HepG2 (cell line): ENCODE measurements around the gene CA11. TPM values are rescaled to one million over a fixed set of nuclear protein-coding genes. Genes with fewer than 3 reads are reported as not detected.

Experiments used
- ESRRA ChIP-seq: sonication (generic); formaldehyde crosslinking; IDR thresholded peaks from 2 replicates; pipeline ENCODE4 v1.5.1; 2020; ENCODE audit warnings: mild to moderate bottlenecking, low read depth, missing genetic modification reagents
- FOXP4 ChIP-seq: sonication (generic); formaldehyde crosslinking; IDR thresholded peaks from 2 replicates; pipeline ENCODE4 v1.4.0; 2020; ENCODE audit warnings: missing genetic modification reagents
- KLF9 ChIP-seq: IDR thresholded peaks from 2 replicates; pipeline ENCODE4 v1.6.1; 2016; ENCODE audit warnings: low read depth
- PRDM4 ChIP-seq: sonication (generic); formaldehyde crosslinking; IDR thresholded peaks from 2 replicates; pipeline ENCODE4 v1.9.0; 2021; ENCODE audit warnings: missing genetic modification reagents, borderline replicate concordance
- RBFOX2 ChIP-seq: fragments of 200-400 bp; formaldehyde crosslinking; IDR thresholded peaks from 2 replicates; pipeline ENCODE4 v1.6.1; 2017; ENCODE audit warnings: low read depth, mild to moderate bottlenecking, low read length
- YY1 ChIP-seq: IDR thresholded peaks from 2 replicates; pipeline ENCODE4 v1.6.1; 2011; ENCODE audit warnings: low read length, low read depth, moderate library complexity, mild to moderate bottlenecking; ENCODE audit not compliant: insufficient read depth, insufficient replicate concordance
- ZNF251 ChIP-seq: sonication (generic); formaldehyde crosslinking; IDR thresholded peaks from 2 replicates; pipeline ENCODE4 v1.9.0; 2021; ENCODE audit warnings: mild to moderate bottlenecking, missing genetic modification reagents
- ZNF354B ChIP-seq: sonication (generic); formaldehyde crosslinking; IDR thresholded peaks from 2 replicates; pipeline ENCODE4 v1.8.0; 2022; ENCODE audit warnings: mild to moderate bottlenecking, missing genetic modification reagents
- ZNF670 ChIP-seq: sonication (generic); formaldehyde crosslinking; IDR thresholded peaks from 2 replicates; pipeline ENCODE4 v1.8.0; 2022; ENCODE audit warnings: mild to moderate bottlenecking, missing genetic modification reagents, borderline replicate concordance
- polyA plus RNA-seq, 8 experiments: library from polyadenylated mRNA; depleted of rRNA in 3 of 8; stranded (reverse) in 7 of 8; unstranded in 1 of 8; fragments of >200 nt; fragmentation: Illumina TruSeq in 4 of 8; extraction: Trizol in 4 of 8; gene quantifications; 2 replicates each; pipeline versions ENCODE4 v1.2.1 to v1.2.3, GENCODE V29; 2011 to 2016; ENCODE audit warnings: low read depth in 4 of 8, missing spikeins in 1 of 8, mixed read lengths in 1 of 8; ENCODE audit not compliant: insufficient read depth in 1 of 8
- total RNA-seq, 5 experiments: library from RNA; depleted of rRNA; stranded (reverse); fragments of >200 nt; fragmentation: Illumina TruSeq; extraction: Trizol; gene quantifications; 2 replicates each; pipeline ENCODE4 v1.2.3, GENCODE V29; 2016; ENCODE audit warnings: low read depth in 1 of 5
- TF ChIP-seq, protein P1 (sequence below): sonication (generic); formaldehyde crosslinking; IDR thresholded peaks from 2 replicates; pipeline ENCODE4 v1.9.0; 2021; ENCODE audit warnings: missing genetic modification reagents, borderline replicate concordance
- TF ChIP-seq, protein P2 (sequence below): sonication (generic); formaldehyde crosslinking; IDR thresholded peaks from 2 replicates; pipeline ENCODE4 v1.4.0; 2020; ENCODE audit warnings: mild to moderate bottlenecking, missing genetic modification reagents, borderline replicate concordance
- TF ChIP-seq, protein P3 (sequence below): sonication (generic); IDR thresholded peaks from 2 replicates; pipeline ENCODE4 v1.6.1; 2016; ENCODE audit warnings: low read depth, borderline replicate concordance
- TF ChIP-seq, protein P4 (sequence below): sonication (generic); formaldehyde crosslinking; IDR thresholded peaks from 2 replicates; pipeline ENCODE4 v1.4.0; 2020; ENCODE audit warnings: mild to moderate bottlenecking, missing genetic modification reagents

The CA11 gene
- total and polyA plus RNA-seq, 2 of the 13 experiments (the other 11 are each of a cell fraction or from before 2014, with no cell fraction given) = 0.41 to 0.58 TPM

DNA sequence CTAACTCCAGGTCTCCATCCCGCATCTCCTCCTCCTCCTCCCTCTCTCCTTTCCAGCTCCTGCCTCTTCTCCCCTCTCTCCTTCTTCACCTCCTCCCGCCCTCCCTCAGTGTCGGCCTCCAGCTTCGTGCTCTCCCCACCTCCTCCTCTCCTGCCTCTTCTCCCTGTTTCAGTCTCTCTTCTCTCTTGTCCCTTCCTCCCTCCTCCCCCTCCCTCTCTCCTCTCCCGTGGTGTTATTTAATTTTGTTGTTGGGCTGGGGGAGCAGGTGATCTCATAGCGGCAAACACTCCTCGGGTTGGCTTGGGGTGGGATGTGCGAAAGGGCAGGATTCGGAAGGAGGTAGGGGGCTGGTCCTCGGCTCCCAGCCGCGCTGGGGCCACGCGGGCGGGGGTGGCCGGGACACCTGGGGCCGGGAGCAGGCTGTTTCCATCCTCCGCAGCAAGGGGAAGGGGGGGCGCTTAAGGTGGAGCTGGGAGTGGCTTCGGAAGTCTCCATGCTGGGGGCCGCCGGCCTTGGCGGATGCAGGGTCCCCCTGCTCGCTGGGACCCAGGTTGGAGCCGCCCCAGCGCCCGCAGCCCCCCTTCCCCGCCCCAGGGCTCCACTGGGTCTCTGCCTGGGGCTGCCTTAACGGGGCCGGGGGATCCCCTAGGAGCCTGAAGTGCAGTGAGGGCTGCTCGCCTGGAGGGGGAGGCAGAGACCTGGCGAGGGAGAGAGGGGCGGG lies at the start of gene CA11 (continued):
- TF ChIP-seq FOXP4 (CRISPR knock-in tag) (no peak), KLF9 (CRISPR knock-in tag) (no peak), YY1 (peak; percentile 29), ZNF354B (CRISPR knock-in tag) (no peak), PRDM4 (CRISPR knock-in tag) (no peak), ESRRA (CRISPR knock-in tag) (peak; percentile 37; the same call in 1 of the 2 replicates), RBFOX2 (no peak), ZNF251 (CRISPR knock-in tag) (no peak), ZNF670 (CRISPR knock-in tag) (no peak)
- TF ChIP-seq, protein P1, sequence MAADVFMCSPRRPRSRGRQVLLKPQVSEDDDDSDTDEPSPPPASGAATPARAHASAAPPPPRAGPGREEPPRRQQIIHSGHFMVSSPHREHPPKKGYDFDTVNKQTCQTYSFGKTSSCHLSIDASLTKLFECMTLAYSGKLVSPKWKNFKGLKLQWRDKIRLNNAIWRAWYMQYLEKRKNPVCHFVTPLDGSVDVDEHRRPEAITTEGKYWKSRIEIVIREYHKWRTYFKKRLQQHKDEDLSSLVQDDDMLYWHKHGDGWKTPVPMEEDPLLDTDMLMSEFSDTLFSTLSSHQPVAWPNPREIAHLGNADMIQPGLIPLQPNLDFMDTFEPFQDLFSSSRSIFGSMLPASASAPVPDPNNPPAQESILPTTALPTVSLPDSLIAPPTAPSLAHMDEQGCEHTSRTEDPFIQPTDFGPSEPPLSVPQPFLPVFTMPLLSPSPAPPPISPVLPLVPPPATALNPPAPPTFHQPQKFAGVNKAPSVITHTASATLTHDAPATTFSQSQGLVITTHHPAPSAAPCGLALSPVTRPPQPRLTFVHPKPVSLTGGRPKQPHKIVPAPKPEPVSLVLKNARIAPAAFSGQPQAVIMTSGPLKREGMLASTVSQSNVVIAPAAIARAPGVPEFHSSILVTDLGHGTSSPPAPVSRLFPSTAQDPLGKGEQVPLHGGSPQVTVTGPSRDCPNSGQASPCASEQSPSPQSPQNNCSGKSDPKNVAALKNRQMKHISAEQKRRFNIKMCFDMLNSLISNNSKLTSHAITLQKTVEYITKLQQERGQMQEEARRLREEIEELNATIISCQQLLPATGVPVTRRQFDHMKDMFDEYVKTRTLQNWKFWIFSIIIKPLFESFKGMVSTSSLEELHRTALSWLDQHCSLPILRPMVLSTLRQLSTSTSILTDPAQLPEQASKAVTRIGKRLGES (CRISPR knock-in tag) = no peak
- TF ChIP-seq, protein P2, sequence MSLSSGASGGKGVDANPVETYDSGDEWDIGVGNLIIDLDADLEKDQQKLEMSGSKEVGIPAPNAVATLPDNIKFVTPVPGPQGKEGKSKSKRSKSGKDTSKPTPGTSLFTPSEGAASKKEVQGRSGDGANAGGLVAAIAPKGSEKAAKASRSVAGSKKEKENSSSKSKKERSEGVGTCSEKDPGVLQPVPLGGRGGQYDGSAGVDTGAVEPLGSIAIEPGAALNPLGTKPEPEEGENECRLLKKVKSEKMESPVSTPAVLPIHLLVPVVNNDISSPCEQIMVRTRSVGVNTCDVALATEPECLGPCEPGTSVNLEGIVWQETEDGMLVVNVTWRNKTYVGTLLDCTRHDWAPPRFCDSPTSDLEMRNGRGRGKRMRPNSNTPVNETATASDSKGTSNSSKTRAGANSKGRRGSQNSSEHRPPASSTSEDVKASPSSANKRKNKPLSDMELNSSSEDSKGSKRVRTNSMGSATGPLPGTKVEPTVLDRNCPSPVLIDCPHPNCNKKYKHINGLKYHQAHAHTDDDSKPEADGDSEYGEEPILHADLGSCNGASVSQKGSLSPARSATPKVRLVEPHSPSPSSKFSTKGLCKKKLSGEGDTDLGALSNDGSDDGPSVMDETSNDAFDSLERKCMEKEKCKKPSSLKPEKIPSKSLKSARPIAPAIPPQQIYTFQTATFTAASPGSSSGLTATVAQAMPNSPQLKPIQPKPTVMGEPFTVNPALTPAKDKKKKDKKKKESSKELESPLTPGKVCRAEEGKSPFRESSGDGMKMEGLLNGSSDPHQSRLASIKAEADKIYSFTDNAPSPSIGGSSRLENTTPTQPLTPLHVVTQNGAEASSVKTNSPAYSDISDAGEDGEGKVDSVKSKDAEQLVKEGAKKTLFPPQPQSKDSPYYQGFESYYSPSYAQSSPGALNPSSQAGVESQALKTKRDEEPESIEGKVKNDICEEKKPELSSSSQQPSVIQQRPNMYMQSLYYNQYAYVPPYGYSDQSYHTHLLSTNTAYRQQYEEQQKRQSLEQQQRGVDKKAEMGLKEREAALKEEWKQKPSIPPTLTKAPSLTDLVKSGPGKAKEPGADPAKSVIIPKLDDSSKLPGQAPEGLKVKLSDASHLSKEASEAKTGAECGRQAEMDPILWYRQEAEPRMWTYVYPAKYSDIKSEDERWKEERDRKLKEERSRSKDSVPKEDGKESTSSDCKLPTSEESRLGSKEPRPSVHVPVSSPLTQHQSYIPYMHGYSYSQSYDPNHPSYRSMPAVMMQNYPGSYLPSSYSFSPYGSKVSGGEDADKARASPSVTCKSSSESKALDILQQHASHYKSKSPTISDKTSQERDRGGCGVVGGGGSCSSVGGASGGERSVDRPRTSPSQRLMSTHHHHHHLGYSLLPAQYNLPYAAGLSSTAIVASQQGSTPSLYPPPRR (CRISPR knock-in tag) = no peak
- TF ChIP-seq, protein P3, sequence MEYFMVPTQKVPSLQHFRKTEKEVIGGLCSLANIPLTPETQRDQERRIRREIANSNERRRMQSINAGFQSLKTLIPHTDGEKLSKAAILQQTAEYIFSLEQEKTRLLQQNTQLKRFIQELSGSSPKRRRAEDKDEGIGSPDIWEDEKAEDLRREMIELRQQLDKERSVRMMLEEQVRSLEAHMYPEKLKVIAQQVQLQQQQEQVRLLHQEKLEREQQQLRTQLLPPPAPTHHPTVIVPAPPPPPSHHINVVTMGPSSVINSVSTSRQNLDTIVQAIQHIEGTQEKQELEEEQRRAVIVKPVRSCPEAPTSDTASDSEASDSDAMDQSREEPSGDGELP = no peak; the same call in 1 of the 2 replicates
- TF ChIP-seq, protein P4, sequence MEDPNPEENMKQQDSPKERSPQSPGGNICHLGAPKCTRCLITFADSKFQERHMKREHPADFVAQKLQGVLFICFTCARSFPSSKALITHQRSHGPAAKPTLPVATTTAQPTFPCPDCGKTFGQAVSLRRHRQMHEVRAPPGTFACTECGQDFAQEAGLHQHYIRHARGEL (CRISPR knock-in tag) = 0 out of 2 replicates have a peak, but pooled peaks have one; percentile 33
